Measurements from ENCODE around the gene TIMP2. TPM values are rescaled to one million over a fixed set of nuclear protein-coding genes. Genes with fewer than 3 reads are reported as not detected.

Gene TIMP2
- polyA plus RNA-seq, 2 of the 4 experiments (the other 2 are of a cell fraction), result 68.1 to 166 TPM

- Histone ChIP-seq H3K27ac (peak overlapping the region; percentile 31 to 58; a peak in 4 of 6 replicates), H3K4me2 (peak overlapping the region; percentile 41; the same call in 2 of the 3 replicates), H3K4me1 (peaks cover 75% of the 10 kb centered on the region), H3K4me3 (no peak overlapping the region), H3K9me3 (no peaks in the 10 kb centered on the region)
- CTCF ChIA-PET, result interaction anchor here (0.6 to 2.6 kb wide), 5 partner anchors 10 to 55 kb away, joined by 3 to 14 read pairs (median 3); partner anchors contain the start of gene CEP295NL
- FAIRE-seq, result no peak
- no peak for DNase-seq (ENCODE audit: low read depth in 1 of 2, low spot score in 1 of 2)
- POLR2A ChIA-PET, result no interaction called here
- TF ChIP-seq KDM5A (IDR thresholded peaks at IDR 0.05) (no peak), SMC3 (IDR thresholded peaks at IDR 0.05) (no peak), EHF (CRISPR knock-in tag; IDR thresholded peaks at IDR 0.05) (no peak)
- no peak for ATAC-seq
- 88% methylated on average over 20 of the region's 20 CpGs for WGBS (ENCODE audit: missing lambda C conversion rate)
These were observed 5.2 kb downstream of the TIMP2 start for GRCh38 chr17:78919861-78920450.

GRCh38 chr17:78918979-78919378 is 6.2 kb downstream of the TIMP2 start:
- Histone ChIP-seq H3K27ac (peak overlapping the region in 1 of 2 experiments; percentile 32; a peak in 1 of 6 replicates), H3K4me2 (no peak overlapping the region), H3K9me3 (no peaks in the 10 kb centered on the region), H3K4me3 (no peak overlapping the region), H3K4me1 (peaks cover 74% of the 10 kb centered on the region)
- ATAC-seq (no peak), FAIRE-seq (no peak), DNase-seq (ENCODE audit: low read depth in 1 of 2, low spot score in 1 of 2) (no peak)
- WGBS (ENCODE audit: missing lambda C conversion rate), result 80% methylated on average over 14 of the region's 14 CpGs
- POLR2A ChIA-PET, result no interaction called here
- TF ChIP-seq HEYL (CRISPR knock-in tag; IDR thresholded peaks at IDR 0.05) (no peak), CHD2 (IDR thresholded peaks at IDR 0.05; ENCODE audit: low read length, partially characterized antibody) (no peak), CTCF (IDR thresholded peaks at IDR 0.05) (no peak), ZC3H11A (IDR thresholded peaks at IDR 0.05) (no peak), CBX8 (IDR thresholded peaks at IDR 0.05) (no peak), ZFP36 (IDR thresholded peaks at IDR 0.05; ENCODE audit: borderline replicate concordance, partially characterized antibody) (no peak), ZNF302 (CRISPR knock-in tag; IDR thresholded peaks at IDR 0.05) (no peak), MAZ (IDR thresholded peaks at IDR 0.05; ENCODE audit: borderline replicate concordance, low read depth, low read length) (no peak), JUNB (IDR thresholded peaks at IDR 0.05) (no peak), BHLHE40 (IDR thresholded peaks at IDR 0.05; ENCODE audit: low read depth, low read length) (no peak), ESRRA (IDR thresholded peaks at IDR 0.05; ENCODE audit: borderline replicate concordance, low read length) (no peak)
- TF ChIP-seq, protein P1, sequence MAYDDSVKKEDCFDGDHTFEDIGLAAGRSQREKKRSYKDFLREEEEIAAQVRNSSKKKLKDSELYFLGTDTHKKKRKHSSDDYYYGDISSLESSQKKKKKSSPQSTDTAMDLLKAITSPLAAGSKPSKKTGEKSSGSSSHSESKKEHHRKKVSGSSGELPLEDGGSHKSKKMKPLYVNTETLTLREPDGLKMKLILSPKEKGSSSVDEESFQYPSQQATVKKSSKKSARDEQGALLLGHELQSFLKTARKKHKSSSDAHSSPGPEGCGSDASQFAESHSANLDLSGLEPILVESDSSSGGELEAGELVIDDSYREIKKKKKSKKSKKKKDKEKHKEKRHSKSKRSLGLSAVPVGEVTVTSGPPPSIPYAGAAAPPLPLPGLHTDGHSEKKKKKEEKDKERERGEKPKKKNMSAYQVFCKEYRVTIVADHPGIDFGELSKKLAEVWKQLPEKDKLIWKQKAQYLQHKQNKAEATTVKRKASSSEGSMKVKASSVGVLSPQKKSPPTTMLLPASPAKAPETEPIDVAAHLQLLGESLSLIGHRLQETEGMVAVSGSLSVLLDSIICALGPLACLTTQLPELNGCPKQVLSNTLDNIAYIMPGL (CRISPR knock-in tag; IDR thresholded peaks at IDR 0.05; ENCODE audit: borderline replicate concordance), result no peak
- TF ChIP-seq, protein P2, sequence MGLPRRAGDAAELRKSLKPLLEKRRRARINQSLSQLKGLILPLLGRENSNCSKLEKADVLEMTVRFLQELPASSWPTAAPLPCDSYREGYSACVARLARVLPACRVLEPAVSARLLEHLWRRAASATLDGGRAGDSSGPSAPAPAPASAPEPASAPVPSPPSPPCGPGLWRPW (IDR thresholded peaks at IDR 0.05), result no peak
- TF ChIP-seq, protein P3, sequence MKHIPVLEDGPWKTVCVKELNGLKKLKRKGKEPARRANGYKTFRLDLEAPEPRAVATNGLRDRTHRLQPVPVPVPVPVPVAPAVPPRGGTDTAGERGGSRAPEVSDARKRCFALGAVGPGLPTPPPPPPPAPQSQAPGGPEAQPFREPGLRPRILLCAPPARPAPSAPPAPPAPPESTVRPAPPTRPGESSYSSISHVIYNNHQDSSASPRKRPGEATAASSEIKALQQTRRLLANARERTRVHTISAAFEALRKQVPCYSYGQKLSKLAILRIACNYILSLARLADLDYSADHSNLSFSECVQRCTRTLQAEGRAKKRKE (CRISPR knock-in tag; IDR thresholded peaks at IDR 0.05; ENCODE audit: low read depth), result no peak
- CTCF ChIA-PET, result interaction anchor here (1.8 to 4.1 kb wide), 2 partner anchors 52 to 53 kb away, joined by 15 to 27 read pairs; no protein-coding TSS in a partner anchor
